Measurements from ENCODE around the gene ISL1.

The ISL1 gene

GRCh38 chr5:51383131-51384121 lies at the start of gene ISL1:
ISL1 (plus strand) TSS chr5:51383448; CDS start chr5:51383672, 224 bp downstream.
- DNase-seq (ENCODE audit: low read depth, low spot score) = no peak

- DNase-seq (ENCODE audit: low read depth, low spot score) = no peak
These were observed 46.4 kb upstream of the ISL1 start for GRCh38 chr5:51336878-51337277.

- no peak for DNase-seq (ENCODE audit: low read depth, low spot score)
These were observed 38.1 kb upstream of the ISL1 start for GRCh38 chr5:51345106-51345505.

- DNase-seq (ENCODE audit: low read depth, low spot score) = no peak
These were observed 36.1 kb upstream of the ISL1 start for GRCh38 chr5:51347157-51347556.

- DNase-seq (ENCODE audit: low read depth, low spot score) = no peak
These were observed 35.5 kb upstream of the ISL1 start for GRCh38 chr5:51347704-51348103.

GRCh38 chr5:51371052-51371451 lies 12.2 kb upstream of the ISL1 start:
- DNase-seq (ENCODE audit: low read depth, low spot score) = no peak

- DNase-seq (ENCODE audit: low read depth, low spot score) = no peak
These were observed 9.2 kb upstream of the ISL1 start for GRCh38 chr5:51373880-51374523.

- no peak for DNase-seq (ENCODE audit: low read depth, low spot score)
These were observed 8.2 kb upstream of the ISL1 start for GRCh38 chr5:51375084-51375483.

GRCh38 chr5:51376509-51376908 lies 6.7 kb upstream of the ISL1 start:
- no peak for DNase-seq (ENCODE audit: low read depth, low spot score)

- DNase-seq (ENCODE audit: low read depth, low spot score) = no peak
These were observed 5.8 kb upstream of the ISL1 start for GRCh38 chr5:51377151-51378060.

- no peak for DNase-seq (ENCODE audit: low read depth, low spot score)
These were observed 5.2 kb upstream of the ISL1 start for GRCh38 chr5:51378061-51378409.

- DNase-seq (ENCODE audit: low read depth, low spot score) = no peak
These were observed 4.6 kb upstream of the ISL1 start for GRCh38 chr5:51378448-51379330.

- DNase-seq (ENCODE audit: low read depth, low spot score) = no peak
These were observed 3.9 kb upstream of the ISL1 start for GRCh38 chr5:51379331-51379700.

- no peak for DNase-seq (ENCODE audit: low read depth, low spot score)
These were observed 2.5 kb upstream of the ISL1 start for GRCh38 chr5:51380603-51381207.

- no peak for DNase-seq (ENCODE audit: low read depth, low spot score)
These were observed 1.3 kb upstream of the ISL1 start for GRCh38 chr5:51381761-51382474.

GRCh38 chr5:51382521-51383130 lies 622 bp upstream of the ISL1 start:
- no peak for DNase-seq (ENCODE audit: low read depth, low spot score)

GRCh38 chr5:51384281-51384840 lies 1.1 kb downstream of the ISL1 start:
- no peak for DNase-seq (ENCODE audit: low read depth, low spot score)

- no peak for DNase-seq (ENCODE audit: low read depth, low spot score)
These were observed 2.0 kb downstream of the ISL1 start for GRCh38 chr5:51385216-51385615.
